HepG2 (cell line): ENCODE data around the gene SIK1. TPM values are rescaled to one million over a fixed set of nuclear protein-coding genes. Genes with fewer than 3 reads are reported as not detected.
A peak's percentile ranks its signal among the peaks of the same experiment; 100 is the strongest.

Experiments
- AHDC1 ChIP-seq: sonication (generic); formaldehyde crosslinking; IDR thresholded peaks from 2 replicates; pipeline ENCODE4 v1.5.1; 2020; ENCODE audit warnings: mild to moderate bottlenecking, missing genetic modification reagents, borderline replicate concordance
- ATF2 ChIP-seq: sonication (generic); formaldehyde crosslinking; IDR thresholded peaks from 2 replicates; pipeline ENCODE4 v1.4.0; 2020; ENCODE audit warnings: missing genetic modification reagents
- CHD4 ChIP-seq: fragments of 200-600 bp; sonication (generic); IDR thresholded peaks from 2 replicates; pipeline ENCODE4 v1.7.0; 2017; ENCODE audit warnings: mild to moderate bottlenecking, low read length, borderline replicate concordance
- EHMT2 ChIP-seq: fragments of 200-600 bp; sonication (generic); IDR thresholded peaks from 2 replicates; pipeline ENCODE4 v1.7.0; 2017; ENCODE audit warnings: antibody characterized with exemption, low read depth, low read length, borderline replicate concordance
- HMG20B ChIP-seq: conservative IDR thresholded peaks from 2 replicates; pipeline ENCODE4 v1.6.1; 2016; ENCODE audit warnings: missing genetic modification reagents, missing compliant biosample characterization
- IKZF5 ChIP-seq: IDR thresholded peaks from 2 replicates; pipeline ENCODE4 v1.6.1; 2018; ENCODE audit warnings: missing genetic modification reagents, mild to moderate bottlenecking, missing compliant biosample characterization
- KDM1A ChIP-seq: IDR thresholded peaks from 2 replicates; pipeline ENCODE4 v1.6.1; 2016; ENCODE audit warnings: missing compliant biosample characterization
- NFE2L2 ChIP-seq: fragments of 150-350 bp; IDR thresholded peaks from 2 replicates; pipeline ENCODE4 v1.6.1; 2014; ENCODE audit warnings: low read length
- NKX3-1 ChIP-seq: sonication (generic); formaldehyde crosslinking; IDR thresholded peaks from 2 replicates; pipeline ENCODE4 v1.5.0; 2020; ENCODE audit warnings: missing genetic modification reagents
- POGZ ChIP-seq: sonication (generic); formaldehyde crosslinking; IDR thresholded peaks from 2 replicates; pipeline ENCODE4 v1.4.0; 2020; ENCODE audit warnings: mild to moderate bottlenecking, missing genetic modification reagents
- POLR2AphosphoS2 ChIP-seq: IDR thresholded peaks from 2 replicates; pipeline ENCODE4 v1.6.1; 2011; ENCODE audit warnings: low read depth, low read length, improper control_type of control experiment
- ZFP37 ChIP-seq: sonication (generic); formaldehyde crosslinking; IDR thresholded peaks from 2 replicates; pipeline ENCODE4 v1.4.0; 2020; ENCODE audit warnings: missing genetic modification reagents, borderline replicate concordance
- ZFP90 ChIP-seq: sonication (generic); formaldehyde crosslinking; IDR thresholded peaks from 2 replicates; pipeline ENCODE4 v1.8.0; 2022; ENCODE audit warnings: missing genetic modification reagents, mild to moderate bottlenecking, inconsistent platforms, borderline replicate concordance
- ZIK1 ChIP-seq: sonication (generic); formaldehyde crosslinking; IDR thresholded peaks from 2 replicates; pipeline ENCODE4 v1.5.0; 2020; ENCODE audit warnings: mild to moderate bottlenecking, low read depth, missing genetic modification reagents, borderline replicate concordance
- ZNF256 ChIP-seq: sonication (generic); formaldehyde crosslinking; conservative IDR thresholded peaks from 2 replicates; pipeline ENCODE4 v1.4.0; 2020; ENCODE audit warnings: missing genetic modification reagents
- ZNF280B ChIP-seq: sonication (generic); formaldehyde crosslinking; IDR thresholded peaks from 2 replicates; pipeline ENCODE4 v1.5.0; 2020; ENCODE audit warnings: missing genetic modification reagents, mild to moderate bottlenecking, borderline replicate concordance
- ZNF598 ChIP-seq: sonication (generic); formaldehyde crosslinking; IDR thresholded peaks from 2 replicates; pipeline ENCODE4 v1.5.1; 2020; ENCODE audit warnings: mild to moderate bottlenecking, missing genetic modification reagents, borderline replicate concordance
- ZNF792 ChIP-seq: IDR thresholded peaks from 2 replicates; pipeline ENCODE4 v1.6.1; 2016
- ZUFSP ChIP-seq: sonication (generic); formaldehyde crosslinking; IDR thresholded peaks from 2 replicates; pipeline ENCODE4 v1.9.0; 2021; ENCODE audit warnings: missing genetic modification reagents, mild to moderate bottlenecking, borderline replicate concordance
- polyA plus RNA-seq, 8 experiments: library from polyadenylated mRNA; depleted of rRNA in 3 of 8; stranded (reverse) in 7 of 8; unstranded in 1 of 8; fragments of >200 nt; fragmentation: Illumina TruSeq in 4 of 8; extraction: Trizol in 4 of 8; gene quantifications; 2 replicates each; pipeline versions ENCODE4 v1.2.1 to v1.2.3, GENCODE V29; 2011 to 2016; ENCODE audit warnings: low read depth in 4 of 8, missing spikeins in 1 of 8, mixed read lengths in 1 of 8; ENCODE audit not compliant: insufficient read depth in 1 of 8
- total RNA-seq, 5 experiments: library from RNA; depleted of rRNA; stranded (reverse); fragments of >200 nt; fragmentation: Illumina TruSeq; extraction: Trizol; gene quantifications; 2 replicates each; pipeline ENCODE4 v1.2.3, GENCODE V29; 2016; ENCODE audit warnings: low read depth in 1 of 5

Gene SIK1
- total and polyA plus RNA-seq, 2 of the 13 experiments (the other 11 are each of a cell fraction or from before 2014, with no cell fraction given) = 4.5 to 14.5 TPM

GRCh38 chr21:43364851-43365424 is 62.0 kb downstream of the SIK1 start (continued):
- no peak for TF ChIP-seq HMG20B (CRISPR knock-in tag)
- TF ChIP-seq NFE2L2 = no peak
- no peak for TF ChIP-seq POLR2AphosphoS2
- no peak for TF ChIP-seq ZFP90 (CRISPR knock-in tag)
- no peak for TF ChIP-seq KDM1A (CRISPR knock-in tag)
- TF ChIP-seq ZNF256 = no peak
- 0 out of 2 replicates have a peak, but pooled peaks have one; percentile 19 for TF ChIP-seq POGZ
- TF ChIP-seq ZNF280B = no peak
- no peak for TF ChIP-seq ZFP37 (CRISPR knock-in tag)
- TF ChIP-seq AHDC1 (CRISPR knock-in tag) = no peak
- TF ChIP-seq ATF2 = no peak
- no peak for TF ChIP-seq NKX3-1
- no peak for TF ChIP-seq EHMT2
- no peak for TF ChIP-seq ZNF792 (CRISPR knock-in tag)
- TF ChIP-seq CHD4 = no peak
- TF ChIP-seq ZUFSP (CRISPR knock-in tag) = no peak
- no peak for TF ChIP-seq ZNF598
- TF ChIP-seq IKZF5 (CRISPR knock-in tag) = peak; percentile 61; the same call in 1 of the 2 replicates
- no peak for TF ChIP-seq ZIK1 (CRISPR knock-in tag)
